Subcutaneous abdominal adipose tissue (tissue), 5 donors: ENCODE measurements around the gene RNF7.

Experiments
- H3K27ac ChIP-seq: one replicate; pipeline ENCODE4 v1.7.0; 2013; ENCODE audit warnings: low read depth, mild to moderate bottlenecking, inconsistent platforms, low read length, moderate library complexity
- H3K27me3 ChIP-seq, 5 donors: one replicate each; pipeline ENCODE4 v1.7.0; 2013; ENCODE audit warnings: low read length in 5 of 5, inconsistent platforms in 1 of 5; ENCODE audit not compliant: control insufficient read depth in 5 of 5, insufficient read depth in 4 of 5
- H3K36me3 ChIP-seq, 5 donors: one replicate each; pipeline ENCODE4 v1.7.0; 2013; ENCODE audit warnings: low read length in 5 of 5; ENCODE audit not compliant: control insufficient read depth in 5 of 5, insufficient read depth in 5 of 5
- H3K4me1 ChIP-seq, 5 donors: one replicate each; pipeline ENCODE4 v1.7.0; 2013; ENCODE audit warnings: low read length in 5 of 5, mild to moderate bottlenecking in 3 of 5, moderate library complexity in 1 of 5; ENCODE audit not compliant: control insufficient read depth in 5 of 5, insufficient read depth in 5 of 5
- H3K4me3 ChIP-seq, 5 donors: one replicate each; pipeline ENCODE4 v1.7.0; 2013; ENCODE audit warnings: low read length in 5 of 5, low read depth in 1 of 5
- H3K9ac ChIP-seq, 5 donors: one replicate each; pipeline ENCODE4 v1.7.0; 2013; ENCODE audit warnings: low read length in 5 of 5, mild to moderate bottlenecking in 4 of 5, moderate library complexity in 3 of 5
- H3K9me3 ChIP-seq, 5 donors: one replicate each; pipeline ENCODE4 v1.7.0; 2013; ENCODE audit warnings: low read length in 5 of 5; ENCODE audit not compliant: control insufficient read depth in 5 of 5
- donor health status: healthy.
- donor health status: healthy.
- donor health status: healthy.
- donor health status: healthy.
- donor health status: healthy.

The RNF7 gene

GRCh38 chr3:141729240-141729639, 8.9 kb upstream of the RNF7 start:
- Histone ChIP-seq H3K27ac (no peak overlapping the region), H3K27me3 (no peaks in the 10 kb centered on the region), H3K4me1 (no peaks in the 10 kb centered on the region), H3K9me3 (no peaks in the 10 kb centered on the region), H3K9ac (no peak overlapping the region), H3K36me3 (no peaks in the 10 kb centered on the region), H3K4me3 (no peak overlapping the region)

GRCh38 chr3:141735176-141735575, 2.9 kb upstream of the RNF7 start:
- peaks cover 0 to 14% (median 10%) of the 10 kb centered on the region in 5 donors for H3K4me1 ChIP-seq
- H3K27me3 ChIP-seq, result no peaks in the 10 kb centered on the region
- no peak overlapping the region for H3K27ac ChIP-seq
- H3K36me3 ChIP-seq, result no peaks in the 10 kb centered on the region
- no peak overlapping the region for H3K4me3 ChIP-seq
- no peaks in the 10 kb centered on the region for H3K9me3 ChIP-seq
- H3K9ac ChIP-seq, result no peak overlapping the region

- Histone ChIP-seq H3K27me3 (no peaks in the 10 kb centered on the region), H3K9ac (no peak overlapping the region), H3K4me1 (peaks cover 2 to 22% (median 17%) of the 10 kb centered on the region in 5 donors), H3K4me3 (no peak overlapping the region), H3K27ac (no peak overlapping the region), H3K36me3 (no peaks in the 10 kb centered on the region), H3K9me3 (no peaks in the 10 kb centered on the region)
Observed at GRCh38 chr3:141735770-141736465, 2.2 kb upstream of the RNF7 start.

- no peak overlapping the region for H3K27ac ChIP-seq
- peaks cover 5 to 26% (median 22%) of the 10 kb centered on the region in 5 donors for H3K4me1 ChIP-seq
- H3K4me3 ChIP-seq, result no peak overlapping the region
- no peaks in the 10 kb centered on the region for H3K36me3 ChIP-seq
- H3K9ac ChIP-seq, result no peak overlapping the region
- H3K27me3 ChIP-seq, result no peaks in the 10 kb centered on the region
- no peaks in the 10 kb centered on the region for H3K9me3 ChIP-seq
Observed at GRCh38 chr3:141737093-141737492, 1.0 kb upstream of the RNF7 start.

- Histone ChIP-seq H3K27ac (peak overlapping the region; percentile 94), H3K9ac (peak overlapping the region in 4 of 5 donors; percentile 57 to 79 (median 64)), H3K4me3 (peak overlapping the region; percentile 60 to 98 (median 80)), H3K27me3 (no peaks in the 10 kb centered on the region), H3K36me3 (peaks cover 0 to 2% (median 0%) of the 10 kb centered on the region in 5 donors), H3K9me3 (no peaks in the 10 kb centered on the region), H3K4me1 (peaks cover 5 to 26% (median 22%) of the 10 kb centered on the region in 5 donors)
Observed at GRCh38 chr3:141737678-141738021, 448 bp upstream of the RNF7 start.

- Histone ChIP-seq H3K27ac (peak overlapping the region; percentile 94), H3K9me3 (no peaks in the 10 kb centered on the region), H3K9ac (peak overlapping the region; percentile 57 to 97 (median 89)), H3K36me3 (peaks cover 0 to 3% (median 0%) of the 10 kb centered on the region in 5 donors), H3K4me1 (peaks cover 5 to 26% (median 25%) of the 10 kb centered on the region in 5 donors), H3K4me3 (peak overlapping the region; percentile 80 to 99 (median 98)), H3K27me3 (no peaks in the 10 kb centered on the region)
Observed at GRCh38 chr3:141738891-141739363, 829 bp downstream of the RNF7 start.

GRCh38 chr3:141739731-141740130, 1.6 kb downstream of the RNF7 start:
- Histone ChIP-seq H3K9ac (peak overlapping the region in 4 of 5 donors; percentile 50 to 97 (median 92)), H3K4me3 (peak overlapping the region in 3 of 5 donors; percentile 80 to 99 (median 98)), H3K27ac (peak overlapping the region; percentile 94), H3K4me1 (peaks cover 5 to 26% (median 25%) of the 10 kb centered on the region in 5 donors), H3K36me3 (peaks cover 3 to 8% (median 4%) of the 10 kb centered on the region in 5 donors), H3K9me3 (no peaks in the 10 kb centered on the region), H3K27me3 (no peaks in the 10 kb centered on the region)

GRCh38 chr3:141740349-141740748, 2.3 kb downstream of the RNF7 start:
- H3K9ac ChIP-seq, result peak overlapping the region in 3 of 5 donors; percentile 50 to 97 (median 58)
- H3K36me3 ChIP-seq, result peaks cover 8 to 12% (median 11%) of the 10 kb centered on the region in 5 donors
- peak overlapping the region; percentile 94 for H3K27ac ChIP-seq
- H3K4me3 ChIP-seq, result no peak overlapping the region
- peaks cover 5 to 26% (median 25%) of the 10 kb centered on the region in 5 donors for H3K4me1 ChIP-seq
- H3K27me3 ChIP-seq, result no peaks in the 10 kb centered on the region
- no peaks in the 10 kb centered on the region for H3K9me3 ChIP-seq

GRCh38 chr3:141743305-141743704, 5.2 kb downstream of the RNF7 start:
- Histone ChIP-seq H3K36me3 (peaks cover 15 to 39% (median 32%) of the 10 kb centered on the region in 5 donors), H3K27me3 (no peaks in the 10 kb centered on the region), H3K9ac (peak overlapping the region in 1 of 5 donors; percentile 47), H3K9me3 (no peaks in the 10 kb centered on the region), H3K4me1 (peaks cover 5 to 26% (median 25%) of the 10 kb centered on the region in 5 donors), H3K27ac (no peak overlapping the region), H3K4me3 (no peak overlapping the region)

- no peak overlapping the region for H3K27ac ChIP-seq
- peaks cover 29 to 51% (median 41%) of the 10 kb centered on the region in 5 donors for H3K36me3 ChIP-seq
- no peak overlapping the region for H3K9ac ChIP-seq
- H3K27me3 ChIP-seq, result no peaks in the 10 kb centered on the region
- H3K4me1 ChIP-seq, result peaks cover 0 to 3% (median 0%) of the 10 kb centered on the region in 5 donors
- no peaks in the 10 kb centered on the region for H3K9me3 ChIP-seq
- no peak overlapping the region for H3K4me3 ChIP-seq
Observed at GRCh38 chr3:141746962-141747361, 8.9 kb downstream of the RNF7 start.
